ACC112 (cell line): Measurements from ENCODE around the gene EXOC2.

Source experiments
- H2AFZ ChIP-seq: fragments of 200-600 bp; sonication (generic); one replicate; pipeline ENCODE4 v1.6.0; 2017; ENCODE audit warnings: antibody characterized with exemption, low read length; ENCODE audit not compliant: unreplicated experiment
- H3K27ac ChIP-seq: fragments of 200-600 bp; sonication (generic); 2 replicates; pipeline ENCODE4 v1.5.1; 2014; ENCODE audit warnings: low read depth, mild to moderate bottlenecking, antibody characterized with exemption, low read length, moderate library complexity
- H3K27me3 ChIP-seq: fragments of 200-600 bp; sonication (generic); 2 replicates; pipeline ENCODE4 v1.6.1; 2014; ENCODE audit warnings: mild to moderate bottlenecking, antibody characterized with exemption, low read length, moderate library complexity, mixed read lengths; ENCODE audit not compliant: insufficient read depth
- H3K36me3 ChIP-seq: fragments of 200-600 bp; sonication (generic); 2 replicates; pipeline ENCODE4 v1.6.1; 2016; ENCODE audit warnings: mild to moderate bottlenecking, antibody characterized with exemption, low read length, moderate library complexity, mixed read lengths; ENCODE audit not compliant: insufficient read depth
- H3K4me1 ChIP-seq: fragments of 200-600 bp; sonication (generic); one replicate; pipeline ENCODE4 v1.6.1; 2016; ENCODE audit warnings: low read length, mixed read lengths; ENCODE audit not compliant: insufficient read depth, unreplicated experiment, control insufficient read depth
- H3K4me3 ChIP-seq: fragments of 200-600 bp; sonication (generic); 2 replicates; pipeline ENCODE4 v1.5.1; 2014; ENCODE audit warnings: mild to moderate bottlenecking, low read depth, low read length
- H3K79me2 ChIP-seq: fragments of 200-600 bp; sonication (generic); one replicate; pipeline ENCODE4 v1.6.0; 2016; ENCODE audit warnings: low read length; ENCODE audit not compliant: control insufficient read depth, unreplicated experiment, insufficient read depth

EXOC2 gene

GRCh38 chr6:558959-559358, 134.0 kb downstream of the EXOC2 start:
- Histone ChIP-seq H3K27me3 (no peaks in the 10 kb centered on the region), H3K36me3 (peaks cover 11% of the 10 kb centered on the region), H3K79me2 (no peaks in the 10 kb centered on the region), H3K4me3 (no peak overlapping the region), H2AFZ (no peak overlapping the region), H3K27ac (no peak overlapping the region), H3K4me1 (no peaks in the 10 kb centered on the region)

- no peaks in the 10 kb centered on the region for H3K27me3 ChIP-seq
- H3K4me3 ChIP-seq: no peak overlapping the region
- no peak overlapping the region for H2AFZ ChIP-seq
- H3K79me2 ChIP-seq: no peaks in the 10 kb centered on the region
- peaks cover 11% of the 10 kb centered on the region for H3K36me3 ChIP-seq
- no peak overlapping the region for H3K27ac ChIP-seq
- H3K4me1 ChIP-seq: no peaks in the 10 kb centered on the region
Observed at GRCh38 chr6:558089-558488, 134.8 kb downstream of the EXOC2 start.

GRCh38 chr6:551829-552350, 141.0 kb downstream of the EXOC2 start:
- Histone ChIP-seq H2AFZ (no peak overlapping the region), H3K4me1 (no peaks in the 10 kb centered on the region), H3K27me3 (no peaks in the 10 kb centered on the region), H3K36me3 (peaks cover 5% of the 10 kb centered on the region; the same call in 1 of the 2 replicates), H3K4me3 (no peak overlapping the region), H3K27ac (no peak overlapping the region), H3K79me2 (no peaks in the 10 kb centered on the region)

GRCh38 chr6:551405-551804, 141.5 kb downstream of the EXOC2 start:
- peaks cover 4% of the 10 kb centered on the region; the same call in 1 of the 2 replicates for H3K36me3 ChIP-seq
- H3K4me3 ChIP-seq: no peak overlapping the region
- H3K79me2 ChIP-seq: no peaks in the 10 kb centered on the region
- H3K27me3 ChIP-seq: no peaks in the 10 kb centered on the region
- no peak overlapping the region for H2AFZ ChIP-seq
- no peak overlapping the region for H3K27ac ChIP-seq
- no peaks in the 10 kb centered on the region for H3K4me1 ChIP-seq

- Histone ChIP-seq H3K27me3 (no peaks in the 10 kb centered on the region), H2AFZ (no peak overlapping the region), H3K79me2 (no peaks in the 10 kb centered on the region), H3K36me3 (no peaks in the 10 kb centered on the region), H3K27ac (no peak overlapping the region), H3K4me3 (no peak overlapping the region), H3K4me1 (no peaks in the 10 kb centered on the region)
Observed at GRCh38 chr6:549906-550305, 143.0 kb downstream of the EXOC2 start.

- Histone ChIP-seq H3K4me3 (no peak overlapping the region), H3K27me3 (no peaks in the 10 kb centered on the region), H3K4me1 (no peaks in the 10 kb centered on the region), H2AFZ (no peak overlapping the region), H3K36me3 (no peaks in the 10 kb centered on the region), H3K27ac (no peak overlapping the region), H3K79me2 (no peaks in the 10 kb centered on the region)
Observed at GRCh38 chr6:548517-548916, 144.4 kb downstream of the EXOC2 start.

- no peaks in the 10 kb centered on the region for H3K36me3 ChIP-seq
- H3K4me1 ChIP-seq: no peaks in the 10 kb centered on the region
- no peaks in the 10 kb centered on the region for H3K79me2 ChIP-seq
- H2AFZ ChIP-seq: no peak overlapping the region
- H3K27me3 ChIP-seq: no peaks in the 10 kb centered on the region
- no peak overlapping the region for H3K4me3 ChIP-seq
- H3K27ac ChIP-seq: no peak overlapping the region
Observed at GRCh38 chr6:548091-548490, 144.8 kb downstream of the EXOC2 start.

- peaks cover 37% of the 10 kb centered on the region for H3K36me3 ChIP-seq
Observed at GRCh38 chr6:540490-540889, 152.4 kb downstream of the EXOC2 start.

GRCh38 chr6:537114-537513, 155.8 kb downstream of the EXOC2 start:
- Histone ChIP-seq H2AFZ (no peak overlapping the region), H3K4me3 (no peak overlapping the region), H3K27me3 (no peaks in the 10 kb centered on the region), H3K79me2 (no peaks in the 10 kb centered on the region), H3K4me1 (no peaks in the 10 kb centered on the region), H3K36me3 (peaks cover 33% of the 10 kb centered on the region), H3K27ac (no peak overlapping the region)

More at GRCh38 chr6:540490-540889, 152.4 kb downstream of the EXOC2 start:
- Histone ChIP-seq H3K79me2 (no peaks in the 10 kb centered on the region), H2AFZ (no peak overlapping the region), H3K4me1 (no peaks in the 10 kb centered on the region), H3K4me3 (no peak overlapping the region), H3K27ac (no peak overlapping the region), H3K27me3 (no peaks in the 10 kb centered on the region)

GRCh38 chr6:530425-530824, 162.5 kb downstream of the EXOC2 start:
- Histone ChIP-seq H3K36me3 (0 out of 2 replicates have a peak, but pooled peaks cover 1% of the 10 kb centered on the region), H2AFZ (no peak overlapping the region), H3K27ac (no peak overlapping the region), H3K4me3 (no peak overlapping the region), H3K4me1 (no peaks in the 10 kb centered on the region), H3K27me3 (no peaks in the 10 kb centered on the region), H3K79me2 (no peaks in the 10 kb centered on the region)

- Histone ChIP-seq H3K36me3 (no peaks in the 10 kb centered on the region), H3K27ac (no peak overlapping the region), H3K4me1 (no peaks in the 10 kb centered on the region), H3K79me2 (no peaks in the 10 kb centered on the region), H3K27me3 (no peaks in the 10 kb centered on the region), H2AFZ (no peak overlapping the region), H3K4me3 (no peak overlapping the region)
Observed at GRCh38 chr6:528989-529388, 163.9 kb downstream of the EXOC2 start.
